ENCODE data around the gene SULT1B1.

SULT1B1 gene

GRCh38 chr4:69748173-69748572 is 12.2 kb downstream of the SULT1B1 start:
- no peak for DNase-seq

GRCh38 chr4:69744157-69744478 is 16.3 kb downstream of the SULT1B1 start:
- DNase-seq, result no peak

- no peak for DNase-seq
These were observed 16.8 kb downstream of the SULT1B1 start for GRCh38 chr4:69743476-69744156.

GRCh38 chr4:69742596-69742995 is 17.8 kb downstream of the SULT1B1 start:
- no peak for DNase-seq

- no peak for DNase-seq
These were observed 21.5 kb downstream of the SULT1B1 start for GRCh38 chr4:69738872-69739271.

GRCh38 chr4:69735119-69735518 is 25.3 kb downstream of the SULT1B1 start:
- DNase-seq, result no peak

- no peak for DNase-seq
These were observed 28.6 kb downstream of the SULT1B1 start for GRCh38 chr4:69731847-69732246.

GRCh38 chr4:69731241-69731640 is 29.2 kb downstream of the SULT1B1 start:
- no peak for DNase-seq

- no peak for DNase-seq
These were observed 30.4 kb downstream of the SULT1B1 start for GRCh38 chr4:69730002-69730401.

GRCh38 chr4:69727926-69728325 is 32.5 kb downstream of the SULT1B1 start:
- no peak for DNase-seq

GRCh38 chr4:69727426-69727825 is 33.0 kb downstream of the SULT1B1 start:
- no peak for DNase-seq

GRCh38 chr4:69726971-69727370 is 33.4 kb downstream of the SULT1B1 start:
- no peak for DNase-seq

GRCh38 chr4:69718396-69719271 is 41.8 kb downstream of the SULT1B1 start:
- DNase-seq, result no peak

- DNase-seq, result no peak
These were observed 42.6 kb downstream of the SULT1B1 start for GRCh38 chr4:69717778-69718177.

- no peak for DNase-seq
These were observed 43.8 kb downstream of the SULT1B1 start for GRCh38 chr4:69716654-69717053.

GRCh38 chr4:69714086-69714485 is 46.3 kb downstream of the SULT1B1 start:
- no peak for DNase-seq

- DNase-seq, result no peak
These were observed 46.8 kb downstream of the SULT1B1 start for GRCh38 chr4:69713593-69713992.

- no peak for DNase-seq
These were observed 49.8 kb downstream of the SULT1B1 start for GRCh38 chr4:69710580-69710979.

GRCh38 chr4:69708211-69708610 is 52.2 kb downstream of the SULT1B1 start:
- no peak for DNase-seq

- no peak for DNase-seq
These were observed 52.6 kb downstream of the SULT1B1 start for GRCh38 chr4:69707807-69708206.

- no peak for DNase-seq
These were observed 58.2 kb downstream of the SULT1B1 start for GRCh38 chr4:69702201-69702600.

- DNase-seq, result no peak
These were observed 58.7 kb downstream of the SULT1B1 start for GRCh38 chr4:69701696-69702095.

- no peak for DNase-seq
These were observed 62.7 kb downstream of the SULT1B1 start for GRCh38 chr4:69697536-69698242.

GRCh38 chr4:69689599-69689998 is 70.8 kb downstream of the SULT1B1 start:
- DNase-seq, result peak; percentile 14

All from activated CD4-positive, alpha-beta T cell treated with anti-CD3 and anti-CD28 coated beads, Interleukin-10, Interleukin-2, amounts not matched to agents 100 ng/mL and 50 ng/mL, durations not matched to agents 16 hours and 8 hours (primary cell).